IMR-90 (cell line): ENCODE data around the gene CRIM1. TPM values are rescaled to one million over a fixed set of nuclear protein-coding genes. Genes with fewer than 3 reads are reported as not detected.
A peak's percentile ranks its signal among the peaks of the same experiment; 100 is the strongest.

Source experiments
- ATAC-seq: fragments of 200-7000 bp; cut with Tn5 transposase; 2 replicates; pipeline ENCODE4 v1.9.1; 2020; ENCODE audit warnings: low read depth, mild to moderate bottlenecking, moderate library complexity
- BruUV-seq: library from RNA; stranded (reverse); fragments of 400-500 nt; replicated peaks from 2 replicates; lab custom pipeline; 2021; lab: Mats Ljungman, UMichigan
- CTCF ChIA-PET: fragments of 300-600 bp; formaldehyde crosslinking; extraction: SDS; loops from one replicate; lab custom pipeline; 2021; ENCODE audit warnings: antibody characterized with exemption; lab: Yijun Ruan, JAX
- POLR2A ChIA-PET: fragments of 300-600 bp; sonication (Branson Sonifier 250); formaldehyde crosslinking; loops from one replicate; lab custom pipeline; 2022; ENCODE audit warnings: antibody characterized with exemption; ENCODE audit not compliant: unreplicated experiment; lab: Charles Lee
- DNase-seq: peaks from one replicate; pipeline ENCODE4 v3.0.0; 2013
- H2AFZ ChIP-seq: replicated peaks from 2 replicates; pipeline ENCODE3; 2013; ENCODE audit warnings: low read length, mild to moderate bottlenecking; ENCODE audit not compliant: poor library complexity
- H2AK5ac ChIP-seq: 2 replicates; pipeline ENCODE4 v1.6.1; 2013; ENCODE audit warnings: low read depth, low read length, inconsistent platforms
- H2AK9ac ChIP-seq: replicated peaks from 2 replicates; pipeline ENCODE3; 2013; ENCODE audit warnings: mild to moderate bottlenecking, low read depth, low read length, moderate library complexity; ENCODE audit not compliant: poor library complexity
- H2BK120ac ChIP-seq: 2 replicates; pipeline ENCODE4 v1.6.1; 2013; ENCODE audit warnings: low read depth, low read length, inconsistent platforms
- H2BK15ac ChIP-seq: 3 replicates; pipeline ENCODE4 v1.6.1; 2013; ENCODE audit warnings: low read depth, low read length, inconsistent platforms
- H2BK20ac ChIP-seq: 2 replicates; pipeline ENCODE4 v1.6.1; 2013; ENCODE audit warnings: low read depth, mild to moderate bottlenecking, inconsistent platforms, low read length, moderate library complexity
- H2BK5ac ChIP-seq: 2 replicates; pipeline ENCODE4 v1.6.1; 2013; ENCODE audit warnings: mild to moderate bottlenecking, low read depth, low read length, inconsistent platforms; ENCODE audit not compliant: poor library complexity, severe bottlenecking
- H3K14ac ChIP-seq: replicated peaks from 2 replicates; pipeline ENCODE4 v1.6.1; 2013; ENCODE audit warnings: low read depth, low read length, inconsistent platforms
- H3K18ac ChIP-seq: 2 replicates; pipeline ENCODE4 v1.6.1; 2013; ENCODE audit warnings: low read depth, low read length, control low read depth
- H3K23ac ChIP-seq: 2 replicates; pipeline ENCODE4 v1.6.1; 2013; ENCODE audit warnings: low read depth, low read length, inconsistent platforms
- H3K27ac ChIP-seq: 2 replicates; pipeline ENCODE4 v1.5.1; 2013; ENCODE audit warnings: mild to moderate bottlenecking, control low read depth, low read length; ENCODE audit not compliant: insufficient read depth
- H3K27me3 ChIP-seq: 2 replicates; pipeline ENCODE4 v1.6.1; 2013; ENCODE audit warnings: low read length; ENCODE audit not compliant: control insufficient read depth, insufficient read depth
- H3K36me3 ChIP-seq: 2 replicates; pipeline ENCODE4 v1.6.1; 2013; ENCODE audit warnings: low read length, mixed read lengths; ENCODE audit not compliant: control insufficient read depth, insufficient read depth
- H3K4ac ChIP-seq: 2 replicates; pipeline ENCODE4 v1.6.1; 2013; ENCODE audit warnings: low read depth, low read length, inconsistent platforms
- H3K4me1 ChIP-seq: 2 replicates; pipeline ENCODE4 v1.6.1; 2013; ENCODE audit warnings: low read length, mixed read lengths; ENCODE audit not compliant: control insufficient read depth, insufficient read depth
- H3K4me2 ChIP-seq: 2 replicates; pipeline ENCODE4 v1.6.1; 2013; ENCODE audit warnings: low read depth, mild to moderate bottlenecking, control low read depth, low read length, moderate library complexity
- H3K4me3 ChIP-seq: 2 replicates; pipeline ENCODE4 v1.5.1; 2013; ENCODE audit warnings: low read depth, mild to moderate bottlenecking, control low read depth, low read length, moderate library complexity; ENCODE audit not compliant: insufficient read depth
- H3K56ac ChIP-seq: 2 replicates; pipeline ENCODE4 v1.6.1; 2013; ENCODE audit warnings: low read length, inconsistent platforms; ENCODE audit not compliant: insufficient read depth; ENCODE audit errors: extremely low read depth
- H3K79me1 ChIP-seq, 2 experiments: 2 replicates each; pipeline ENCODE4 v1.6.1; 2013; ENCODE audit warnings: low read length in 2 of 2, inconsistent platforms in 1 of 2, low read depth in 1 of 2
- H3K9ac ChIP-seq: 2 replicates; pipeline ENCODE4 v1.6.1; 2013; ENCODE audit warnings: low read depth, low read length, control low read depth
- H3K9me1 ChIP-seq: 2 replicates; pipeline ENCODE4 v1.6.1; 2013; ENCODE audit warnings: low read length, inconsistent platforms; ENCODE audit not compliant: insufficient read depth
- H3K9me3 ChIP-seq: 2 replicates; pipeline ENCODE4 v1.6.1; 2013; ENCODE audit warnings: low read length; ENCODE audit not compliant: control insufficient read depth, insufficient read depth
- H4K20me1 ChIP-seq: 2 replicates; pipeline ENCODE4 v1.6.1; 2013; ENCODE audit warnings: low read length, inconsistent platforms; ENCODE audit not compliant: insufficient read depth
- H4K5ac ChIP-seq: 2 replicates; pipeline ENCODE4 v1.6.1; 2013; ENCODE audit warnings: mild to moderate bottlenecking, low read depth, low read length, control low read depth
- H4K8ac ChIP-seq, 2 experiments: 2 replicates each; pipeline ENCODE4 v1.6.1; 2013; ENCODE audit warnings: low read depth in 2 of 2, low read length in 2 of 2, control low read depth in 1 of 2, inconsistent platforms in 1 of 2
- H4K91ac ChIP-seq: 2 replicates; pipeline ENCODE4 v1.6.1; 2013; ENCODE audit warnings: low read depth, low read length, inconsistent platforms; ENCODE audit not compliant: insufficient read depth
- BHLHE40 ChIP-seq: fragments of 150-350 bp; IDR thresholded peaks from 2 replicates; pipeline ENCODE4 v1.6.1; 2016; ENCODE audit warnings: mild to moderate bottlenecking, low read depth, low read length
- CEBPB ChIP-seq: IDR thresholded peaks from 2 replicates; pipeline ENCODE4 v1.6.1; 2012; ENCODE audit warnings: low read depth, low read length, improper control_type of control experiment
- CHD1 ChIP-seq: IDR thresholded peaks from 2 replicates; pipeline ENCODE4 v1.6.1; 2012; ENCODE audit warnings: low read depth, low read length, improper control_type of control experiment
- CTCF ChIP-seq: conservative IDR thresholded peaks from 2 replicates; pipeline ENCODE4 v1.5.1; 2012; ENCODE audit warnings: mild to moderate bottlenecking, low read depth, low read length, improper control_type of control experiment
- ELK1 ChIP-seq: fragments of 150-350 bp; IDR thresholded peaks from 2 replicates; pipeline ENCODE4 v1.6.1; 2016; ENCODE audit warnings: low read depth, mild to moderate bottlenecking, low read length, moderate library complexity, borderline replicate concordance
- FOS ChIP-seq: fragments of 150-350 bp; IDR thresholded peaks from 2 replicates; pipeline ENCODE4 v1.6.1; 2016; ENCODE audit warnings: low read depth, low read length
- MAFK ChIP-seq: IDR thresholded peaks from 2 replicates; pipeline ENCODE4 v1.6.1; 2012; ENCODE audit warnings: low read depth, low read length, improper control_type of control experiment
- MAZ ChIP-seq: IDR thresholded peaks from 2 replicates; pipeline ENCODE4 v1.6.1; 2012; ENCODE audit warnings: low read depth, mild to moderate bottlenecking, low read length, improper control_type of control experiment, moderate library complexity, borderline replicate concordance
- MXI1 ChIP-seq: IDR thresholded peaks from 2 replicates; pipeline ENCODE4 v1.6.1; 2012; ENCODE audit warnings: low read depth, mild to moderate bottlenecking, low read length, moderate library complexity, borderline replicate concordance
- POLR2A ChIP-seq: IDR thresholded peaks from 2 replicates; pipeline ENCODE4 v1.6.1; 2012; ENCODE audit warnings: mild to moderate bottlenecking, low read depth, low read length
- RAD21 ChIP-seq: IDR thresholded peaks from 2 replicates; pipeline ENCODE4 v1.6.1; 2012; ENCODE audit warnings: low read length, improper control_type of control experiment
- RFX5 ChIP-seq: IDR thresholded peaks from 2 replicates; pipeline ENCODE4 v1.8.0; 2012; ENCODE audit warnings: low read depth, mild to moderate bottlenecking, low read length, moderate library complexity
- SMC3 ChIP-seq: fragments of 150-350 bp; IDR thresholded peaks from 2 replicates; pipeline ENCODE4 v1.6.1; 2016; ENCODE audit warnings: low read depth, mild to moderate bottlenecking, antibody characterized with exemption, low read length, moderate library complexity
- USF2 ChIP-seq: fragments of 150-350 bp; IDR thresholded peaks from 2 replicates; pipeline ENCODE4 v1.6.1; 2017; ENCODE audit warnings: mild to moderate bottlenecking, antibody characterized with exemption, low read length, low read depth
- WGBS, 2 experiments: methylation state at CpG; one replicate each; pipeline versions ENCODE4 v1.1.5 to v1.1.7; 2013; ENCODE audit warnings: missing lambda C conversion rate in 2 of 2; ENCODE audit not compliant: insufficient read length in 1 of 2; ENCODE audit errors: extremely low coverage in 2 of 2; 5-methylcytosine and 5-hydroxymethylcytosine counted together
- dilution Hi-C: fragments of 300-500 bp; cut with HindIII; formaldehyde crosslinking; loops from one replicate; pipeline ENCODE4 v1.14.3; 2018; ENCODE audit warnings: low sequenced_read_pairs; ENCODE audit not compliant: unreplicated experiment
- in situ Hi-C: fragments of 300-500 bp; cut with MboI; formaldehyde crosslinking; loops from 3 replicates; pipeline ENCODE4 v1.14.3; 2019; ENCODE audit warnings: low sequenced_read_pairs, inconsistent platforms, mixed read lengths
- intact Hi-C: fragments of 100-400 bp; cut with micrococcal nuclease; formaldehyde crosslinking; loops from 2 replicates; pipeline ENCODE4 v1.10.0; 2022
- polyA plus RNA-seq, 3 experiments: library from polyadenylated mRNA; depleted of rRNA; stranded (reverse); fragments of >200 nt; gene quantifications; 2 replicates each; pipeline ENCODE4 v1.2.3, GENCODE V29; 2012; ENCODE audit warnings: low replicate concordance in 1 of 3
- total RNA-seq: library from RNA; depleted of rRNA; stranded (reverse); fragments of >200 nt; gene quantifications from 2 replicates; pipeline ENCODE4 v1.2.3, GENCODE V29; 2012

The CRIM1 gene
- total and polyA plus RNA-seq, 2 of the 4 experiments (the other 2 are of a cell fraction) = 285 to 490 TPM

GRCh38 chr2:36388472-36388871, 32.9 kb downstream of the CRIM1 start:
- Histone ChIP-seq H2BK15ac (no peak overlapping the region), H3K27ac (peak overlapping the region; percentile 87; the same call in 1 of the 2 replicates), H4K91ac (no peak overlapping the region), H3K4ac (peak overlapping the region; percentile 58; the same call in 1 of the 2 replicates), H3K9me3 (no peaks in the 10 kb centered on the region), H2BK20ac (no peak overlapping the region), H2AFZ (no peak overlapping the region), H2BK5ac (peak overlapping the region; percentile 66), H2BK120ac (no peak overlapping the region), H3K36me3 (peaks cover 14% of the 10 kb centered on the region), H3K23ac (peak overlapping the region; percentile 74; the same call in 1 of the 2 replicates), H2AK9ac (no peak overlapping the region), H4K20me1 (peaks cover 80% of the 10 kb centered on the region), H3K9me1 (peaks cover 26% of the 10 kb centered on the region), H3K27me3 (no peaks in the 10 kb centered on the region), H3K4me2 (peak overlapping the region; percentile 42), H3K79me1 (peaks cover 20 to 66% of the 10 kb centered on the region in 2 experiments; a peak in 3 of 4 replicates), H4K8ac (peak overlapping the region in 1 of 2 experiments; percentile 62; a peak in 3 of 4 replicates), H4K5ac (0 out of 2 replicates have a peak overlapping the region, but pooled peaks have one; percentile 53), H3K4me3 (no peak overlapping the region), H2AK5ac (peak overlapping the region; percentile 42; the same call in 1 of the 2 replicates), H3K14ac (peak overlapping the region; percentile 70; the same call in 1 of the 2 replicates), H3K9ac (no peak overlapping the region), H3K4me1 (peaks cover 25% of the 10 kb centered on the region), H3K18ac (peak overlapping the region; percentile 86), H3K56ac (no peak overlapping the region)
- no peak for TF ChIP-seq CHD1
- no peak for TF ChIP-seq POLR2A
- no peak for TF ChIP-seq RAD21
- no peak for TF ChIP-seq CTCF
- no peak for TF ChIP-seq MAFK
- TF ChIP-seq CEBPB = no peak
- no peak for TF ChIP-seq USF2
- no peak for TF ChIP-seq ELK1
- TF ChIP-seq FOS = no peak
- no peak for TF ChIP-seq SMC3
- TF ChIP-seq RFX5 = no peak
- no peak for TF ChIP-seq MXI1
- no peak for TF ChIP-seq BHLHE40
- no peak for TF ChIP-seq MAZ
- ChIA-PET POLR2A (no interaction called here), CTCF (interaction anchor here (0.8 kb wide), 1 partner anchor 36 kb away, joined by 3 read pairs; no protein-coding TSS in a partner anchor)
- in situ Hi-C loops (no loop called here), intact Hi-C loops (no loop called here), dilution Hi-C loops (no loop called here)
- BruUV-seq = no TSS peak
- ATAC-seq = peak; percentile 12; the same call in 1 of the 2 replicates
- WGBS, 2 experiments = no CpG with 5 or more reads among the region's 3 CpGs
- DNase-seq = no peak
